Fibroblast of skin of right biceps (primary cell): ENCODE data around the gene UGP2.

ENCODE experiments used
- DNase-seq: peaks from one replicate; pipeline ENCODE4 v3.0.0-alpha.2; 2013

Gene UGP2

GRCh38 chr2:63866009-63866709 lies 24.5 kb downstream of the UGP2 start:
- no peak for DNase-seq

GRCh38 chr2:63870679-63871078 lies 29.0 kb downstream of the UGP2 start:
- no peak for DNase-seq

GRCh38 chr2:63871864-63872263 lies 30.2 kb downstream of the UGP2 start:
- DNase-seq, result no peak

- peak; percentile 28 for DNase-seq
Observed at GRCh38 chr2:63872571-63873328, 31.1 kb downstream of the UGP2 start.

GRCh38 chr2:63874204-63875130 lies 32.8 kb downstream of the UGP2 start:
- DNase-seq, result no peak

DNA sequence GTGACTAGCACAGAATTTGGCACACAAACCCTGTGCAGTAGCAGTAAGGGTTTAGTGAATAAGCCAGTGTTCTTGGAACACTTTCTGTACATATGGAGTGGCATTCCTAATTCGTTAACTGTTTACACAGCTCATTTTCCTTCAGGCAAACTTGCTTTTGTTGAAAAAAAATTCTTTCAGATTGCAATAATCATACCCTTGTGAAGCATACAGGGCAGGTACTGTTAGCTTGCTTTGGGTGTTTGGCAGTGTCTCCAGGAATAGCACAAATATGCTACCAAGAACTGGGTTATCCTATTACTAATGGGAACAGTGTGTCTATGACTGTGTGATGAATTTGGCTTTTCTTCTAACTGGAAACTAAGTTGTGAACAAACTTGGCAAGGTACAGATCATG lies 33.4 kb downstream of the UGP2 start:
- DNase-seq, result no peak

- DNase-seq, result no peak
Observed at GRCh38 chr2:63875559-63876245, 34.0 kb downstream of the UGP2 start.

DNA sequence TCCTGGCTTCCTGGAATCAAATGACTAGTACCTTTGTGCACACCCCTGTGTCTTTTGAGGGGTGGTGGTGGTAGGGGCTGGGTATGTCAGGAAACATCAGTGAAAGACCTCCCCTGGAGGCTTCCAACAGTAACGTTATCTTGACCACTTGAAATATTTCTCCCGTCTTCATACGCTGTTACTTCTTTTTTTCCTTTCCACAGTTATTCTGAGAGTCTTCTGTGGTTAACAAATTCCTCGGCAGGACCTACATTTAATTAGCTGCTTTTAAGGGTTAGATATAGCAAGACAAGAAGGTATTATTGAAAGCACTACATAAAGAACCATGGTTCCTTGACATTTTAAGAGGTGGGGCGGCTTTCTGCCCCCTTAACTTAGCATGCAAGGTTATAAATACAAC lies 34.6 kb downstream of the UGP2 start:
- DNase-seq, result no peak

GRCh38 chr2:63878486-63878885 lies 36.8 kb downstream of the UGP2 start:
- no peak for DNase-seq

GRCh38 chr2:63879876-63880433 lies 38.3 kb downstream of the UGP2 start:
- DNase-seq, result no peak

DNA sequence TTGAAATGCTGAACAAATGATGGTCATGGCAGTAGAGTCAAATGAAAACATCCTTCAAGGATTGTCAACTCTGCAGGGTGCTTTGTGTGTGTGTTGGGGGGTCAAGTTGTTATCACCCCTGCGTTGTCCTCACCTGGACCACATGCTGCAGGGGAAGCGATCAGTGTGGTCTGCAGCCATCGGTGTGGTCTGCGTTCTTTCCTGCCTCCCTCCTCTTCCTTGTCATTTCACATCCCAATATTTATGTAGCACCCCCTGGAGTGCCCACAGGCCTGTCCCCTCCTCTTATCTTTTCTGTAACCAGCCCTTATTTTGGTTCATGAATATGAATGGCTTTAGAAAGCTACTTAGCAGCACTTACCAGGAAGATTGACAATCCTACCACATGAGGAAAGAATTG lies 38.9 kb downstream of the UGP2 start:
- DNase-seq, result no peak

DNA sequence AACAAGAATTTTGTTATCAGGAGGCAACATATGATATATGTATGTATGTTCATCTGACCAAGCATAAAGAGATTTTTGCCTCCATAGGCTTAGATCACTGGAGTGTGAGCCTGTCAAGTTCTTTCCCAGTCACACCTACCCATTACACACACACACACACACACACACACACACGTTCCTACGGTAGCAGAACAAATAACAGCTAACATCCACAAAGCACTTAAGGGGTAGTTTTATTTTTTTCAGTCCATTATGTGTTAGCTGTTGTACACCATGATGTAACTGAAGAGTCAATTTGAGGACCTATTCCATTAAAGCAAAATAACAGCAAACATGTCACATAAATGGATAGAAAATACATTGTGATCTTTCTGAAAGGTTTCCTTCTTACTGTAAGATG lies 39.5 kb downstream of the UGP2 start:
- DNase-seq, result no peak

- DNase-seq, result no peak
Observed at GRCh38 chr2:63882395-63883105, 40.9 kb downstream of the UGP2 start.

GRCh38 chr2:63886445-63886844 lies 44.7 kb downstream of the UGP2 start:
- no peak for DNase-seq

DNA sequence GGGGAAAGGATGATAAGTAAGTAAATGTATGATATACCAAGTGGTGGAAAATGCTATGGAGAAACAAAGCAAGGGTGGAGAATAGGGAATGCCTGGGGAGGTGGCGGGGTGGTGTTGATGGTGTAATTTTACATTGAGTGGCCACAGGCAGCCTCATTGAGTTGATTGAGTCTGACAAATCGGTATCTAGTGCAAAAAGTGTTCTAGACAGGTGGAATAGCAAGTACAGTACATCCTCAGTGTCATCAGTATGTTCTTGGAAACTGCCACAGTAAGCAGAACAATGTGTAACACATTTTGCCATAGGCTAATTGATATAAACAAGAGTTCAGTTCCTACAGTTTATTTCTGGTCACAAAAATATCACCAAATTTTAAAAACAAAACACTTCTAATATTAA lies 46.4 kb downstream of the UGP2 start:
- DNase-seq, result no peak

- peak; percentile 46 for DNase-seq
Observed at GRCh38 chr2:63888490-63889402, 47.0 kb downstream of the UGP2 start.

DNA sequence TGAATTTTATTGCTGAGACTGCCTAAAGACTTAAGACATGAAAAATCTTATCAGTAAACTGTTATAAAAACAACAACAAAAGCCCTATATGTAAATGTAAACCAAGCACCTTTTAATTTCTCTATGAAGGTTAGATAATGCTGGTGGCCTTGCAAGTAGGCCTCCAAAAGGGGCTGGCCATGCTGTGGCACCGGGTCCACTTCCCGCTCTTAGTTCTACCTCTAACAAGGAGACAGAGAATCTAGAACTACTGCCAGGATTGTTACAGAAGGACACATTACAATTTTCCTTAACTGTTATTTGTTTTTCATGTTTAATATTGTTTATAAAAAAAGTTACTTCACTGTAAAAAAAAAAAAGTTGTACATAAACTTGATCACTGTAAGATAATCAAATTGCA lies 49.0 kb downstream of the UGP2 start:
- no peak for DNase-seq

DNA sequence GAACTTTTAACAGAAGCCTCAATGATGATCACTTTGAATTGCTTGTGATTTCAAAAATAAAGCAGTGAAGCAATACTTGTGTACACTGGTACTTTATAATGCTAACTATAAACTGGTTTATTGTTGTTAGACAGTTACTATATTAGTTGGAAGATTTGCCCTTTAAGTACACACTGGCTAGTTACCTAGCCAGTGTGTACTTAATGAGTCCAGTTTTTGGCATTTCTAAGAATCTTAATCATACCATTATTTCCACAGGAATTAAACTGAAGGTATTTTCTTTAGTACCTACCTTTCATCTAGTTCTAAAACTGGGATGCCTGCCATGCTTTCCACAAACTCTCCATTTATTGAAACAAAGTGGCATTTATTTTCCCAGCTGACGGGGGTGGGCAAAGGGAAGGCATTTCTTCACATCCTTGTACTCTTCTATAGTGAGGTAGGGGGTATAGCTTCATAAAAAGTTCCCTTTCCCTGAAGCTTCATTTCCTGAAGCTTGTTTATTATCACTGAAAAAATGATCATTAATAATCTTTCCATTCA lies 49.9 kb downstream of the UGP2 start:
- DNase-seq, result no peak

DNA sequence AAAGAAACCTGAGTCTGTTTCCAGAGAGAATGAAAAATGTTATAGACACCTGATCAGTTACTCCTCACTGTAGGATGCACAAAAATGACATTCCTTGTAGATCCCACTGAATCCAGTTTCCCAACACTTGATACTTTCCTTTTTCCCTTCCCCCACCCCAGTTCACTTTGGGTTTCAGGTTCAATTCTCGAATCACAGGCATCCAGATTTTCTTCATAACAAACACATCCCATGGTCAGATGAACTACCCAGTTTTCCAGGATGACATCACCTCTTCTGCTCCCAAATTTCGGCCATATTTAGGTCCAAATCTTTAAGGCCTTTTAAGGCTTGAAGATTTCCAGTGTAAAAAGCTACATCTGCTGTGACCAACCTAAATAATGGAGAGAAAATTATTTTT lies 51.5 kb downstream of the UGP2 start:
- DNase-seq, result no peak

- no peak for DNase-seq
Observed at GRCh38 chr2:63894167-63894566, 52.5 kb downstream of the UGP2 start.

DNA sequence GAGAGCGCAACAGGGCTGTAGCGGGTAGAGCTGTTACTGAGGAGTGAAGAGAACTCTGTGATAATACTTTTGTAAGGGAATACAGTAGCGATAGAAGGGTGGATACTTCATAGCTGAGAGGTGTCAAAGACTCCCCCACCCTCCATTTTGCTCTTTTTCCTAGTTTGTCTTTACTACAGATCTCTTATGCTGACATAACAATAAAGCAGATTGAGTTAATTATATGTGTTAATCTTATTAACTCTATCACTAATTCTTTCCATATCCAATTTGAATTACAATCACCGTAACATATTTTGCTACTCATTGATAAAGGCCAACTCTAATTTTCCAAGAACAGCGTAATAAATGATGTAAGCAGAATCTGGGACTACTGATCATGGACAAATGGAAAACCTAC lies 57.1 kb downstream of the UGP2 start:
- DNase-seq, result no peak
